Urothelium cell line (cell line): Measurements from ENCODE around the gene UBE2D2.
A peak's percentile ranks its signal among the peaks of the same experiment; 100 is the strongest.

Source experiments
- DNase-seq: peaks from one replicate; pipeline ENCODE4 v3.0.0; 2011; ENCODE audit warnings: low spot score, mixed read lengths
- FAIRE-seq: peaks from 2 replicates; lab custom pipeline; 2011; peaks lifted over from hg19 to GRCh38; lab: Jason Lieb, UNC

Gene UBE2D2

GRCh38 chr5:139671096-139671841, 110.1 kb downstream of the UBE2D2 start:
- DNase-seq, result peak; percentile 73
- no peak for FAIRE-seq

GRCh38 chr5:139675213-139675612, 114.1 kb downstream of the UBE2D2 start:
- no peak for FAIRE-seq

GRCh38 chr5:139675825-139676224, 114.7 kb downstream of the UBE2D2 start:
- DNase-seq, result no peak
- FAIRE-seq, result no peak

More at GRCh38 chr5:139675213-139675612, 114.1 kb downstream of the UBE2D2 start:
- DNase-seq, result no peak

- FAIRE-seq (no peak), DNase-seq (no peak)
Observed at GRCh38 chr5:139676406-139676805, 115.3 kb downstream of the UBE2D2 start.

- no peak for DNase-seq
- FAIRE-seq, result no peak
Observed at GRCh38 chr5:139676951-139677735, 116.0 kb downstream of the UBE2D2 start.
